ENCODE data around the gene GOT1. TPM values are rescaled to one million over a fixed set of nuclear protein-coding genes. Genes with fewer than 3 reads are reported as not detected.

GOT1 gene
- total RNA-seq, 1 experiment from 2014 or later, result 32.6 TPM

GRCh38 chr10:99406149-99406548, 24.3 kb downstream of the GOT1 start:
- no TSS peak for BruUV-seq (replicated peaks)
- intact Hi-C loops (cut with micrococcal nuclease), result no loop called here
- TF ChIP-seq CTCF (conservative IDR thresholded peaks at IDR 0.05; ENCODE audit: low read depth, low read length) (no peak; the same call in 1 of the 2 replicates), EZH2phosphoT487 (IDR thresholded peaks at IDR 0.05; ENCODE audit: borderline replicate concordance, low read length) (no peak), EZH2 (IDR thresholded peaks at IDR 0.05; ENCODE audit: low read length, unreplicated experiment) (no peak)
- no peaks in the 10 kb centered on the region for H4K20me1 ChIP-seq (ENCODE audit: low read length)
- POLR2A ChIA-PET (ENCODE audit: unreplicated experiment), result no interaction called here
- no peak overlapping the region for H3K9ac ChIP-seq (ENCODE audit: low read length)
- peaks cover 23% of the 10 kb centered on the region; the same call in 1 of the 2 replicates for H3K36me3 ChIP-seq (ENCODE audit: low read depth, low read length)
- DNase-seq (no peak), ATAC-seq (no peak)
- CTCF ChIA-PET, result no interaction called here
- no peak overlapping the region for H2AFZ ChIP-seq (ENCODE audit: low read length)
- no peaks in the 10 kb centered on the region for H3F3A ChIP-seq (ENCODE audit: low read length, unreplicated experiment)
- H3K27ac ChIP-seq (ENCODE audit: low read length), result no peak overlapping the region
- no peak overlapping the region for H3K4me3 ChIP-seq (ENCODE audit: low read length)
- H3K79me2 ChIP-seq (ENCODE audit: low read length), result peaks cover 6% of the 10 kb centered on the region; the same call in 1 of the 2 replicates
- H3K9me2 ChIP-seq (replicated peaks; ENCODE audit: low read length), result no peaks in the 10 kb centered on the region
- peaks cover 10% of the 10 kb centered on the region; the same call in 1 of the 2 replicates for H3K4me1 ChIP-seq (ENCODE audit: insufficient read depth, low read length)
- H3K27me3 ChIP-seq (ENCODE audit: low read length), result no peaks in the 10 kb centered on the region
- H3K4me2 ChIP-seq (ENCODE audit: low read length), result no peak overlapping the region
- no peaks in the 10 kb centered on the region for H3K9me3 ChIP-seq (ENCODE audit: low read length)

GRCh38 chr10:99403674-99404073, 26.8 kb downstream of the GOT1 start:
- DNase-seq, result peak; percentile 50

More at GRCh38 chr10:99403674-99404073, 26.8 kb downstream of the GOT1 start:
- Histone ChIP-seq H3F3A (ENCODE audit: low read length, unreplicated experiment) (no peaks in the 10 kb centered on the region), H3K79me2 (ENCODE audit: low read length) (no peaks in the 10 kb centered on the region), H2AFZ (ENCODE audit: low read length) (no peak overlapping the region), H3K27me3 (ENCODE audit: low read length) (no peaks in the 10 kb centered on the region), H3K36me3 (ENCODE audit: low read depth, low read length) (peaks cover 28% of the 10 kb centered on the region; the same call in 1 of the 2 replicates), H3K9ac (ENCODE audit: low read length) (no peak overlapping the region), H3K4me1 (ENCODE audit: insufficient read depth, low read length) (peaks cover 10% of the 10 kb centered on the region; the same call in 1 of the 2 replicates), H3K9me3 (ENCODE audit: low read length) (no peaks in the 10 kb centered on the region), H3K4me3 (ENCODE audit: low read length) (no peak overlapping the region), H3K27ac (ENCODE audit: low read length) (no peak overlapping the region), H3K4me2 (ENCODE audit: low read length) (0 out of 2 replicates have a peak overlapping the region, but pooled peaks have one; percentile 22), H3K9me2 (replicated peaks; ENCODE audit: low read length) (no peaks in the 10 kb centered on the region), H4K20me1 (ENCODE audit: low read length) (no peaks in the 10 kb centered on the region)
- BruUV-seq (replicated peaks), result no TSS peak
- intact Hi-C loops (cut with micrococcal nuclease), result no loop called here
- ChIA-PET CTCF (no interaction called here), POLR2A (ENCODE audit: unreplicated experiment) (no interaction called here)
- ATAC-seq, result peak; percentile 57
- TF ChIP-seq EZH2 (IDR thresholded peaks at IDR 0.05; ENCODE audit: low read length, unreplicated experiment), result no peak
- no peak for TF ChIP-seq EZH2phosphoT487 (IDR thresholded peaks at IDR 0.05; ENCODE audit: borderline replicate concordance, low read length)
- no peak for TF ChIP-seq CTCF (conservative IDR thresholded peaks at IDR 0.05; ENCODE audit: low read depth, low read length)
